ENCODE measurements around the gene OSBPL2. TPM values are rescaled to one million over a fixed set of nuclear protein-coding genes. Genes with fewer than 3 reads are reported as not detected.

OSBPL2 gene
- total and polyA plus RNA-seq, 12 donors, result 12.6 to 55.7 (median 39.8) TPM

DNA sequence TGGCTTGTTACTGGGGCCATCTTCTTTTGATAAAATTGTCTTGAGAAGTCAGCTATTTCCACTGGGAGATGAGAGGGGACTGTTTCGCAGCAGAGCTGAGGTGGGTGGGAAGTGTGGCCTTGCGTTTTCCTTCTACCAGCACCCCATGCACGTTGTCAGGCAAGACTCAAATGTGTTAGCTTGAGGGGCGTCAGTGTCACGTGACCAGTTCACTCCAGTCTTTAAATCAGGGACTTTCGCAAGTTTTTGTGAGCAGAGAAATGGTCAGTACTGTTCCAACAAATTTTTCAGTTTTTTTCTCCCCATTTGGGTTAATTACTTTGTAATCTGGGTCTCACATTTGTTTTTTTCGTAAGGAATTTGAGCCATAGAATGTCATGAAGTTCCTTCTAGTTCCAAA lies 43.8 kb downstream of the OSBPL2 start:
- Histone ChIP-seq H3K27me3 (no peaks in the 10 kb centered on the region), H3K36me3 (peaks cover 0 to 88% (median 42%) of the 10 kb centered on the region in 9 donors), H3K4me1 (peaks cover 14 to 53% (median 32%) of the 10 kb centered on the region in 9 donors), H3K27ac (peak overlapping the region in 6 of 10 donors; percentile 19 to 90 (median 63)), H3K4me3 (no peak overlapping the region), H3K9me3 (no peaks in the 10 kb centered on the region)
- DNase-seq (no peak), ATAC-seq (no peak)
- TF ChIP-seq CTCF (IDR thresholded peaks at IDR 0.05), result no peak
- intact Hi-C loops (cut with DNase I), result loop anchor here in 2 of 10 donors (10.0 kb wide), 2 partner anchors 97 to 257 kb away; partner anchors contain the start of gene MTG2 (in 1 of the 2)
- WGBS, 2 donors, result 93 to 97% methylated on average over 7 of the region's 7 CpGs

- Histone ChIP-seq H3K4me1 (peaks cover 14 to 55% (median 30%) of the 10 kb centered on the region in 9 donors), H3K4me3 (no peak overlapping the region), H3K27me3 (no peaks in the 10 kb centered on the region), H3K9me3 (no peaks in the 10 kb centered on the region), H3K27ac (peak overlapping the region in 9 of 10 donors; percentile 40 to 90 (median 63)), H3K36me3 (peaks cover 0 to 93% (median 42%) of the 10 kb centered on the region in 9 donors)
- WGBS, 2 donors, result 30 to 54% methylated on average over 16 of the region's 16 CpGs
- ATAC-seq (peak; percentile 57 to 84 (median 76)), DNase-seq (peak; percentile 72 to 81)
- intact Hi-C loops (cut with DNase I), result loop anchor here in 2 of 10 donors (10.0 kb wide), 2 partner anchors 98 to 258 kb away; partner anchors contain the start of gene MTG2 (in 1 of the 2)
- TF ChIP-seq CTCF (IDR thresholded peaks at IDR 0.05), result no peak
These were observed 44.7 kb downstream of the OSBPL2 start for GRCh38 chr20:62282877-62283503.

GRCh38 chr20:62284448-62284847 lies 46.1 kb downstream of the OSBPL2 start:
- ATAC-seq, result no peak
- H3K4me1 ChIP-seq, result peaks cover 14 to 56% (median 30%) of the 10 kb centered on the region in 9 donors
- H3K27me3 ChIP-seq, result no peaks in the 10 kb centered on the region
- peaks cover 5 to 98% (median 45%) of the 10 kb centered on the region in 9 donors for H3K36me3 ChIP-seq
- no peak for DNase-seq
- intact Hi-C loops (cut with DNase I), result loop anchor here in 2 of 10 donors (10.0 kb wide), 2 partner anchors 100 to 260 kb away; partner anchors contain the start of gene MTG2 (in 1 of the 2)
- H3K9me3 ChIP-seq, result no peaks in the 10 kb centered on the region
- WGBS, 2 donors, result 94% methylated on average over 6 of the region's 6 CpGs
- no peak overlapping the region for H3K4me3 ChIP-seq
- H3K27ac ChIP-seq, result peak overlapping the region in 6 of 10 donors; percentile 16 to 90 (median 78)
- TF ChIP-seq CTCF (IDR thresholded peaks at IDR 0.05), result no peak

DNA sequence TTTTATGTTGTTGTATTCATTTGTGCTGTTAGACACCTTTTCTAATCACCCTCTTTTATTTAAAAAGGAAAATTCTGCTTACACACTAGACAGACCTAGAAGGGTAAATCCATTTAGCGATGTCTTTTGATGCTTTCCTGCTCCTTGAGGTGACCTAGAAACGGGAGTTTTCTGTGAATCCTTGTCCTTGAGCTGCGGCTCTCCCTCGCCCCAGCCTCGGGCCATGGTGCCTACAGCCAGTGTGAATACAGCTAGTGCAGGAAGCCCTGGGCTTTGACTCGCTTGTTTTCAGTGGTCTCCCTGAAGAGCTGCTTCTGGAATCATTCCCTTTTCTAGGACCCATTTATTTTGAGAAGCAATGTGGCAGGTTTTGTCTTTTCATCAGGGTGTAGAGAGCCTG lies 46.8 kb downstream of the OSBPL2 start:
- Histone ChIP-seq H3K4me1 (peaks cover 14 to 56% (median 30%) of the 10 kb centered on the region in 9 donors), H3K36me3 (peaks cover 5 to 98% (median 45%) of the 10 kb centered on the region in 9 donors), H3K4me3 (no peak overlapping the region), H3K27me3 (no peaks in the 10 kb centered on the region), H3K9me3 (no peaks in the 10 kb centered on the region), H3K27ac (peak overlapping the region in 8 of 10 donors; percentile 65 to 90 (median 72))
- intact Hi-C loops (cut with DNase I), result loop anchor here in 2 of 10 donors (5.0 to 10.0 kb wide), 3 partner anchors 33 to 260 kb away; partner anchors contain the start of gene MTG2 (in 1 of the 2)
- no peak for TF ChIP-seq CTCF (IDR thresholded peaks at IDR 0.05)
- 72 to 78% methylated on average over 6 of the region's 6 CpGs for WGBS, 2 donors
- ATAC-seq, result no peak
- DNase-seq, result no peak
